HEK293T (cell line): Measurements from ENCODE around the gene TMEM144.

ENCODE experiments used
- ARNT ChIP-seq: fragments of 450-650 bp; IDR thresholded peaks from 2 replicates; pipeline ENCODE4 v1.6.1; 2017; ENCODE audit warnings: mild to moderate bottlenecking
- BHLHE40 ChIP-seq: fragments of 450-650 bp; IDR thresholded peaks from 2 replicates; pipeline ENCODE4 v1.6.1; 2016; ENCODE audit warnings: mild to moderate bottlenecking, moderate library complexity, borderline replicate concordance
- ELF4 ChIP-seq: fragments of 450-650 bp; IDR thresholded peaks from 2 replicates; pipeline ENCODE4 v1.6.1; 2017; ENCODE audit warnings: antibody characterized with exemption
- FOXK2 ChIP-seq: fragments of 450-650 bp; IDR thresholded peaks from 2 replicates; pipeline ENCODE4 v1.6.1; 2016; ENCODE audit warnings: mild to moderate bottlenecking
- FOXM1 ChIP-seq: fragments of 450-650 bp; IDR thresholded peaks from 2 replicates; pipeline ENCODE4 v1.6.1; 2017; ENCODE audit warnings: mild to moderate bottlenecking, borderline replicate concordance
- HDGF ChIP-seq: fragments of 450-650 bp; IDR thresholded peaks from 2 replicates; pipeline ENCODE4 v1.6.1; 2017; ENCODE audit warnings: antibody characterized with exemption, borderline replicate concordance
- LEF1 ChIP-seq: fragments of 450-650 bp; IDR thresholded peaks from 2 replicates; pipeline ENCODE4 v1.6.1; 2017; ENCODE audit warnings: mild to moderate bottlenecking, borderline replicate concordance
- SP1 ChIP-seq: fragments of 450-650 bp; IDR thresholded peaks from 2 replicates; pipeline ENCODE4 v1.6.1; 2017
- SUZ12 ChIP-seq: fragments of 450-650 bp; IDR thresholded peaks from 2 replicates; pipeline ENCODE4 v1.6.1; 2016; ENCODE audit warnings: mild to moderate bottlenecking
- TARDBP ChIP-seq: fragments of 450-650 bp; IDR thresholded peaks from 2 replicates; pipeline ENCODE4 v1.6.1; 2016
- ZNF384 ChIP-seq: fragments of 450-650 bp; IDR thresholded peaks from 2 replicates; pipeline ENCODE4 v1.6.1; 2016
- TF ChIP-seq, protein P1 (sequence below): fragments of 450-650 bp; IDR thresholded peaks from 2 replicates; pipeline ENCODE4 v1.6.1; 2016

DNA sequence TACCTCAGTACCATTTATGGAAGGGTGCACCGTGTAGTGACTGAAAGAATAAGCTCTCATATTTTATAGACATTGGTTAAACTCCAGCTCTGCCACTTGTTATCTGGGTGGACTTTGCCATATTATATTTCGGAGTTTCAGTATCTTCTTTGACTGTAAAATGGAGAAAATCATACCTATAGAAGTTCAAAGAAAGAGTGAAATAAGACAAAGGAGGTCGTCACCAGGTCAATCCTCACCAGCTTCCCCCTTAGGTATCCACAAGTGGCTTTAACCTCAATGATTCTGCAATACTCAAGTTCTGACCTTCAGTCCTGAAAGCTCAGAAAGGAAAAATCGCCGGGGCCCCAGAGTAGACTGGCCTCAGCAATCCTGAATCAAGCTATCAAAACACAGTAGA is 64.3 kb downstream of the TMEM144 start:
- TF ChIP-seq LEF1 (no peak), BHLHE40 (no peak), SP1 (no peak), ELF4 (no peak), SUZ12 (no peak), FOXM1 (no peak), ARNT (no peak), TARDBP (no peak), FOXK2 (no peak), HDGF (no peak), ZNF384 (no peak)
- TF ChIP-seq, protein P1, sequence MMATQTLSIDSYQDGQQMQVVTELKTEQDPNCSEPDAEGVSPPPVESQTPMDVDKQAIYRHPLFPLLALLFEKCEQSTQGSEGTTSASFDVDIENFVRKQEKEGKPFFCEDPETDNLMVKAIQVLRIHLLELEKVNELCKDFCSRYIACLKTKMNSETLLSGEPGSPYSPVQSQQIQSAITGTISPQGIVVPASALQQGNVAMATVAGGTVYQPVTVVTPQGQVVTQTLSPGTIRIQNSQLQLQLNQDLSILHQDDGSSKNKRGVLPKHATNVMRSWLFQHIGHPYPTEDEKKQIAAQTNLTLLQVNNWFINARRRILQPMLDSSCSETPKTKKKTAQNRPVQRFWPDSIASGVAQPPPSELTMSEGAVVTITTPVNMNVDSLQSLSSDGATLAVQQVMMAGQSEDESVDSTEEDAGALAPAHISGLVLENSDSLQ = no peak
